ENCODE results near the gene GPR17.

GRCh38 chr2:127683757-127684156 lies 37.8 kb downstream of the GPR17 start:
- no peak for TF ChIP-seq POLR2A (IDR thresholded peaks at IDR 0.05; ENCODE audit: low read length)
- no peak for TF ChIP-seq GATA1 (IDR thresholded peaks at IDR 0.05; ENCODE audit: low read depth, low read length)

Data from erythroblast (primary cell).